SK-N-SH treated with all-trans-retinoic acid at 6 μM for 48 hours (cell line): ENCODE data around the gene ARAP2.

Experiments
- ARNTL ChIP-seq: fragments of 450-650 bp; formaldehyde crosslinking; IDR thresholded peaks from 2 replicates; pipeline ENCODE4 v1.5.0; 2020; ENCODE audit warnings: low read depth, mild to moderate bottlenecking, moderate library complexity, borderline replicate concordance
- CREB5 ChIP-seq: fragments of 250-450 bp; sonication (Bioruptor Pico); IDR thresholded peaks from 2 replicates; pipeline ENCODE4 v1.5.1; 2020; ENCODE audit warnings: low read depth, mild to moderate bottlenecking, moderate library complexity
- CSDC2 ChIP-seq: fragments of 250-450 bp; sonication (Bioruptor Pico); IDR thresholded peaks from 2 replicates; pipeline ENCODE4 v1.5.0; 2020; ENCODE audit warnings: mild to moderate bottlenecking, moderate library complexity
- PATZ1 ChIP-seq: fragments of 250-450 bp; sonication (Bioruptor Pico); IDR thresholded peaks from 2 replicates; pipeline ENCODE4 v1.8.0; 2020; ENCODE audit warnings: mild to moderate bottlenecking, moderate library complexity, borderline replicate concordance
- RARB ChIP-seq: fragments of 250-450 bp; sonication (Bioruptor Pico); IDR thresholded peaks from 2 replicates; pipeline ENCODE4 v1.8.0; 2021; ENCODE audit warnings: mild to moderate bottlenecking, moderate library complexity
- TOX ChIP-seq: fragments of 250-450 bp; sonication (Bioruptor Pico); IDR thresholded peaks from 2 replicates; pipeline ENCODE4 v1.8.0; 2021; ENCODE audit warnings: mild to moderate bottlenecking, moderate library complexity, borderline replicate concordance
- ZC3H10 ChIP-seq: fragments of 250-450 bp; sonication (Bioruptor Pico); IDR thresholded peaks from 2 replicates; pipeline ENCODE4 v1.5.1; 2021; ENCODE audit warnings: mild to moderate bottlenecking, moderate library complexity
- ZFP3 ChIP-seq: fragments of 250-450 bp; sonication (Bioruptor Pico); IDR thresholded peaks from 2 replicates; pipeline ENCODE4 v1.5.0; 2020; ENCODE audit warnings: mild to moderate bottlenecking, moderate library complexity
- ZFP30 ChIP-seq: fragments of 450-650 bp; formaldehyde crosslinking; IDR thresholded peaks from 2 replicates; pipeline ENCODE4 v1.5.0; 2022; ENCODE audit warnings: mild to moderate bottlenecking, moderate library complexity
- TF ChIP-seq, protein P1 (sequence below): fragments of 250-450 bp; sonication (Bioruptor Pico); IDR thresholded peaks from 2 replicates; pipeline ENCODE4 v1.8.0; 2021; ENCODE audit warnings: low read depth, mild to moderate bottlenecking, moderate library complexity, borderline replicate concordance

DNA sequence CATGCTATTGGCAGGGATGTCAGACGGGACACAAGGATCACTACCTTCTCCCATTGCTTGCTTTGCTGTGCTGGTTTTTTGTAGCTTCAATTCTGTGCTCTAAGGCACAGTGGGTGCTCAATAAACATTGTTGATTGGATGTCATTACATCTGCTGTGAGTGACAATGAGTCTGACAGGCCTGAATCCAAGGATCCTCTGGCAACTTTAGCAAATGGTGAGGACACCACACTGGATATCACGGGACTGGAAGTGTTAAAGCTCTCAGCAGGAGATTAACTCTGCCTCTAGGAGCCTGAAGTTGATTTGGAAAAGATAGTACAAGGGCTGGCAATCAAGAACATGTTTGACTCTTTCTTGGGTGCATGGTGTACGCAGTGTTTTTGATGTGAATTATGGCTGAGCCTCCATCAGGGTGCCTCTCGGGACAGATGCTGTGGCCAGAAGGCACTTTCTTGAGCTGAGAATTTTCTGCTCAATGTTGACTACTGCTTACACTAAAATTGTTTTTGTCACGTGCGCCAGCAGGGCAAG, 217.9 kb downstream of the ARAP2 start:
- no peak for TF ChIP-seq CREB5
- no peak for TF ChIP-seq RARB (CRISPR knock-in tag)
- TF ChIP-seq, protein P1, sequence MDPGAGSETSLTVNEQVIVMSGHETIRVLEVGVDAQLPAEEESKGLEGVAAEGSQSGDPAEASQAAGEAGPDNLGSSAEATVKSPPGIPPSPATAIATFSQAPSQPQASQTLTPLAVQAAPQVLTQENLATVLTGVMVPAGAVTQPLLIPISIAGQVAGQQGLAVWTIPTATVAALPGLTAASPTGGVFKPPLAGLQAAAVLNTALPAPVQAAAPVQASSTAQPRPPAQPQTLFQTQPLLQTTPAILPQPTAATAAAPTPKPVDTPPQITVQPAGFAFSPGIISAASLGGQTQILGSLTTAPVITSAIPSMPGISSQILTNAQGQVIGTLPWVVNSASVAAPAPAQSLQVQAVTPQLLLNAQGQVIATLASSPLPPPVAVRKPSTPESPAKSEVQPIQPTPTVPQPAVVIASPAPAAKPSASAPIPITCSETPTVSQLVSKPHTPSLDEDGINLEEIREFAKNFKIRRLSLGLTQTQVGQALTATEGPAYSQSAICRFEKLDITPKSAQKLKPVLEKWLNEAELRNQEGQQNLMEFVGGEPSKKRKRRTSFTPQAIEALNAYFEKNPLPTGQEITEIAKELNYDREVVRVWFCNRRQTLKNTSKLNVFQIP (CRISPR knock-in tag), result no peak
- no peak for TF ChIP-seq ZFP3 (CRISPR knock-in tag)
- TF ChIP-seq ARNTL (CRISPR knock-in tag), result no peak
- TF ChIP-seq CSDC2 (CRISPR knock-in tag), result no peak
- no peak for TF ChIP-seq ZC3H10 (CRISPR knock-in tag)
- TF ChIP-seq ZFP30 (CRISPR knock-in tag), result no peak
- no peak for TF ChIP-seq TOX
- no peak for TF ChIP-seq PATZ1 (CRISPR knock-in tag)
